C4-2B (cell line): ENCODE results near the gene DUSP7.

Experiments
- H3K27ac ChIP-seq: fragments of 450-650 bp; 2 replicates; pipeline ENCODE4 v1.5.1; 2017
- CTCF ChIP-seq: fragments of 450-650 bp; conservative IDR thresholded peaks from 2 replicates; pipeline ENCODE4 v1.5.1; 2017; ENCODE audit warnings: mild to moderate bottlenecking
- ZFX ChIP-seq: fragments of 450-650 bp; IDR thresholded peaks from 2 replicates; pipeline ENCODE4 v1.6.1; 2017

Gene DUSP7

GRCh38 chr3:52022323-52023100, 33.9 kb downstream of the DUSP7 start:
- TF ChIP-seq ZFX (no peak), CTCF (no peak)
- no peak overlapping the region for H3K27ac ChIP-seq

- no peak overlapping the region for H3K27ac ChIP-seq
- TF ChIP-seq CTCF: no peak
- TF ChIP-seq ZFX: no peak
These were observed 34.7 kb downstream of the DUSP7 start for GRCh38 chr3:52021489-52022268.

DNA sequence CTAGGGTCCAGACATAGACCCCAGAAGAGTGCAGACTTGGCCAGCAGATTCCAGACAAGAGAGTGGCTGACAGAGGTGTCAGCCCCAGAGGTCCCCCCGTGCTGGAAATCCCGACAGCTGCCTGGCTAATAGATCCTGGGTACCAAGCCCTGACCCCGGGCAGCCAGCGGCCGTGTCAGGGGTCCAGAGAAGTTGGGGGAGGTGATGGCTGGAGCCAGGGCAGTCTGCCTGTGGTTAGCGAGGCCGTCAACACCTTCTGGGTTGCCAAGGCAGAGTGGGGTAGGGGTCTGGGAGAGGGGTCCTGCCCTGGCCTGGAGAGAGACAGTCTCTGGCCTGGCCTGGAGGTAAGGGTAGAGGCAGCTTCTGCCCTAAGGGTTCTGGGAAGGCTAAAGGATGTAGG, 35.6 kb downstream of the DUSP7 start:
- H3K27ac ChIP-seq: no peak overlapping the region
- TF ChIP-seq ZFX (no peak), CTCF (no peak)

DNA sequence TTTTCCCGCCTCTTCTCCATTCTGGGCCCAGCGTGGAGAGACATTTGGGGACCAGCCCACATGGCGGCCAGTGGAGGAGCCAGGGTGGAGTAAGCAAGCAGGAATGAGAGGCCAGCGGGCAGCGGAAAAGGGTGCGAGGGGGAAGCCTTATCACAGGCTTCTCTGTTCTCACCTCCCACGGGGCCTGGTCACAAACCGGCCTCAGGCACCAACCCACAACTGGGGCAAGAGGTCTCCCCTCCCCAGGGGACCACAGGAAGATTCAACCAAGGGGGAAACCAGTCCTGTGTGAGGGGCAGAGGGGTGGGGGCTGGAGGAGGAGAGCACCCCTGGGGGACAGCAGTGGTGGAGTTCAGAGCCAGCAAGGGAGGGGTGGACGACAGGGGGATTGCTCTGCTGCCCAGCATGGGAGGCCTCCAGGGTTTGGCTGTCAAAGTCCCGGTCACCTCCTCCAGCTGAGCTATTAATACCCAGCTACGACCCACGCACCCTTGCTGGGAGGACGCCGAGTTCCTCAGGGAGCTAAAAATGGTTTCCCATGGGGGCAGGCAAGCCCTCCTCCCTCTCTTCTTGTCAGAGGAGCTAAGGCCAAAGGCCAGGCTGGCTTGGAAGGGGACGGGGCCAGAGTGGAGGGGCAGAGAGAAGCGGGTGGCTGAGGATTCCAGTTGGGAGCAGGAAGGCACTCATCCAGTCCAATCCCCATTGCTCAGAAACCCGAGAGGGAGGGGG, 36.9 kb downstream of the DUSP7 start:
- TF ChIP-seq ZFX: no peak
- no peak for TF ChIP-seq CTCF
- H3K27ac ChIP-seq: no peak overlapping the region

DNA sequence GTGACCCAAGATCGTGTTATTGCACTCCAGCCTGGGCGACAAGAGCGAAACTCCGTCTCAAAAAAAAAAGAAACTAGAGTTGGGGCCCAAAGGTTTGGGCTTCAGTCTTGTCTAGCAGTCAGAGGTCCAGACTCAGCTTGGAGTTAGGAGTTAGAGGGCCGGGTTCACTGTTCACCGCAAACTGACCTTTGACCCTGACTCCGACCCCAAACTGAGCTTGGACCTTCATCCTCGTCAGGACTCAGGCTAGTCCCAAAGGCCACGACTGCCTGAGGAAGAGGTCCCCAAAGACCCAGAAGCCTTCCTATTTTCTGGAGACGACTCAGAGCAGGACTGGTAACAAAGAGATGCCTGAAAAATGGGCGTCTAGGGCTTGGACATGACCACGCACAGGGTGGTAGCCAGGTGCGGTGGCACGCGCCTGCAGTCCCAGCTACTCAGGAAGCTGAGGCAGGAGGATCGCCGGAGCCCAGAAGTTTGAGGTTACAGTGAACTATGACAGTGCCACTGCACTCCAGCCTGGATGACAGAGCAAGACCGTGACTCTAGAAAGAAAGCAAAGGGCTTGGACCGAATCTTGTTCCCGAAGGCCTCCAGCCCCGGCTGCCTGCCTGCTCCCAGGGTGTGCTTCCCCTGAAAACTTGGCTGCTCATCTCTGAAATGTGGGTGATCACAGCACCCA, 37.9 kb downstream of the DUSP7 start:
- TF ChIP-seq CTCF: no peak
- no peak for TF ChIP-seq ZFX
- no peak overlapping the region for H3K27ac ChIP-seq

DNA sequence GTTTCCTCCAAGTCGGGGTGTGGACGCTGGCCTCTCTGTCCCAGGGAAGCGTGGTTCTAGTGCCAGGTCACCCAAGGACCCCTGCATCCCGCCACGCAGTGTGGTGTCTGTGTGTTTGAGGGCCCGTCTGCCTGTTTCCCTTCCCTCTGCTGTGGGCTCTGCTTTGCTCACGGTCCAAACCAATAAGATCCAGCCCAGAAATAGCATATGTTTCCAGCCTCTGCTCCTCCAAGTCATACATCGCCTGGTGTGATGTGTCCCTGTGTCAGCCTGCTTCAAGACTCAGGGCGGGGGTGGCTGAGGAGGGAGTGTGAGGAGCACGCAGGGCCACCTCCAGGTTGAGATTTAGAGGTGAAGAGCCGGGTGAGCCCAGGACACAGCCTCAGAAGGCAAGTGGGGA, 38.8 kb downstream of the DUSP7 start:
- TF ChIP-seq CTCF (no peak), ZFX (no peak)
- H3K27ac ChIP-seq: no peak overlapping the region
